SK-N-SH treated with all-trans-retinoic acid at 6 μM for 48 hours (cell line): ENCODE results near the gene MYH11.

Experiments
- ATAC-seq: fragments of 200-7000 bp; cut with Tn5 transposase; 3 replicates; pipeline ENCODE4 v1.9.1; 2020; ENCODE audit warnings: mild to moderate bottlenecking, moderate library complexity
- ARNTL ChIP-seq: fragments of 450-650 bp; formaldehyde crosslinking; IDR thresholded peaks from 2 replicates; pipeline ENCODE4 v1.5.0; 2020; ENCODE audit warnings: low read depth, mild to moderate bottlenecking, moderate library complexity, borderline replicate concordance
- BACH2 ChIP-seq: fragments of 250-450 bp; sonication (Bioruptor Pico); IDR thresholded peaks from 2 replicates; pipeline ENCODE4 v1.9.0; 2021; ENCODE audit warnings: mild to moderate bottlenecking, borderline replicate concordance
- CREB5 ChIP-seq: fragments of 250-450 bp; sonication (Bioruptor Pico); IDR thresholded peaks from 2 replicates; pipeline ENCODE4 v1.5.1; 2020; ENCODE audit warnings: low read depth, mild to moderate bottlenecking, moderate library complexity
- CSDC2 ChIP-seq: fragments of 250-450 bp; sonication (Bioruptor Pico); IDR thresholded peaks from 2 replicates; pipeline ENCODE4 v1.5.0; 2020; ENCODE audit warnings: mild to moderate bottlenecking, moderate library complexity
- CSRNP3 ChIP-seq: fragments of 250-450 bp; sonication (Bioruptor Pico); IDR thresholded peaks from 2 replicates; pipeline ENCODE4 v1.5.1; 2021; ENCODE audit warnings: mild to moderate bottlenecking, moderate library complexity
- ESRRG ChIP-seq: fragments of 250-450 bp; sonication (Bioruptor Pico); IDR thresholded peaks from 2 replicates; pipeline ENCODE4 v1.6.1; 2021; ENCODE audit warnings: mild to moderate bottlenecking
- GLIS3 ChIP-seq: fragments of 250-450 bp; sonication (Bioruptor Pico); IDR thresholded peaks from 2 replicates; pipeline ENCODE4 v1.5.0; 2020; ENCODE audit warnings: mild to moderate bottlenecking, moderate library complexity
- OSR1 ChIP-seq: fragments of 250-450 bp; sonication (Bioruptor Pico); IDR thresholded peaks from 2 replicates; pipeline ENCODE4 v1.8.0; 2022; ENCODE audit warnings: moderate library complexity, mild to moderate bottlenecking, inconsistent platforms
- PATZ1 ChIP-seq: fragments of 250-450 bp; sonication (Bioruptor Pico); IDR thresholded peaks from 2 replicates; pipeline ENCODE4 v1.8.0; 2020; ENCODE audit warnings: mild to moderate bottlenecking, moderate library complexity, borderline replicate concordance
- POU6F1 ChIP-seq: fragments of 250-450 bp; sonication (Bioruptor Pico); IDR thresholded peaks from 2 replicates; pipeline ENCODE4 v1.8.0; 2021; ENCODE audit warnings: low read depth, mild to moderate bottlenecking, moderate library complexity, borderline replicate concordance
- PPARA ChIP-seq: fragments of 250-450 bp; sonication (Bioruptor Pico); IDR thresholded peaks from 2 replicates; pipeline ENCODE4 v1.5.0; 2020; ENCODE audit warnings: mild to moderate bottlenecking, borderline replicate concordance
- RARB ChIP-seq: fragments of 250-450 bp; sonication (Bioruptor Pico); IDR thresholded peaks from 2 replicates; pipeline ENCODE4 v1.8.0; 2021; ENCODE audit warnings: mild to moderate bottlenecking, moderate library complexity
- SNAI2 ChIP-seq: fragments of 250-450 bp; sonication (Bioruptor Pico); IDR thresholded peaks from 2 replicates; pipeline ENCODE4 v1.5.0; 2020; ENCODE audit warnings: mild to moderate bottlenecking, moderate library complexity
- TCF4 ChIP-seq: fragments of 250-450 bp; sonication (Bioruptor Pico); IDR thresholded peaks from 2 replicates; pipeline ENCODE4 v1.8.0; 2021; ENCODE audit warnings: mild to moderate bottlenecking, moderate library complexity, borderline replicate concordance
- TOX ChIP-seq: fragments of 250-450 bp; sonication (Bioruptor Pico); IDR thresholded peaks from 2 replicates; pipeline ENCODE4 v1.8.0; 2021; ENCODE audit warnings: mild to moderate bottlenecking, moderate library complexity, borderline replicate concordance
- TSHZ2 ChIP-seq: fragments of 250-450 bp; sonication (Bioruptor Pico); IDR thresholded peaks from 2 replicates; pipeline ENCODE4 v1.5.0; 2020; ENCODE audit warnings: mild to moderate bottlenecking, moderate library complexity
- ZC3H10 ChIP-seq: fragments of 250-450 bp; sonication (Bioruptor Pico); IDR thresholded peaks from 2 replicates; pipeline ENCODE4 v1.5.1; 2021; ENCODE audit warnings: mild to moderate bottlenecking, moderate library complexity
- ZFP3 ChIP-seq: fragments of 250-450 bp; sonication (Bioruptor Pico); IDR thresholded peaks from 2 replicates; pipeline ENCODE4 v1.5.0; 2020; ENCODE audit warnings: mild to moderate bottlenecking, moderate library complexity
- ZFP30 ChIP-seq: fragments of 450-650 bp; formaldehyde crosslinking; IDR thresholded peaks from 2 replicates; pipeline ENCODE4 v1.5.0; 2022; ENCODE audit warnings: mild to moderate bottlenecking, moderate library complexity
- ZNF565 ChIP-seq: fragments of 450-650 bp; formaldehyde crosslinking; conservative IDR thresholded peaks from 2 replicates; pipeline ENCODE4 v1.5.0; 2020; ENCODE audit warnings: low read depth, mild to moderate bottlenecking, moderate library complexity
- ZNF8 ChIP-seq: fragments of 450-650 bp; formaldehyde crosslinking; IDR thresholded peaks from 2 replicates; pipeline ENCODE4 v1.5.0; 2020; ENCODE audit warnings: mild to moderate bottlenecking, moderate library complexity

The MYH11 gene

GRCh38 chr16:15837761-15838160 is 19.1 kb downstream of the MYH11 start:
- TF ChIP-seq CREB5 (no peak), ZC3H10 (CRISPR knock-in tag) (no peak), SNAI2 (no peak), ZNF8 (no peak), ZFP3 (no peak), ARNTL (CRISPR knock-in tag) (no peak), POU6F1 (no peak), TOX (no peak), CSRNP3 (CRISPR knock-in tag) (no peak), PPARA (CRISPR knock-in tag) (no peak), TCF4 (no peak), ZFP30 (CRISPR knock-in tag) (no peak), OSR1 (CRISPR knock-in tag) (no peak), PATZ1 (no peak)
- ATAC-seq, result no peak

- TF ChIP-seq TSHZ2 (CRISPR knock-in tag) (no peak), ZNF565 (CRISPR knock-in tag) (no peak), RARB (CRISPR knock-in tag) (no peak), ZNF8 (no peak), POU6F1 (no peak), ZFP3 (no peak), CSDC2 (CRISPR knock-in tag) (no peak), GLIS3 (CRISPR knock-in tag) (no peak), PPARA (CRISPR knock-in tag) (no peak), BACH2 (no peak), TOX (no peak), PATZ1 (no peak), OSR1 (CRISPR knock-in tag) (no peak), CREB5 (no peak), ESRRG (CRISPR knock-in tag) (no peak), SNAI2 (no peak), ZC3H10 (CRISPR knock-in tag) (no peak)
- TF ChIP-seq, all 23 proteins: peak for 0
- no peak for ATAC-seq
Observed at GRCh38 chr16:15836965-15837611, 19.7 kb downstream of the MYH11 start.
